Astrocyte of the spinal cord (primary cell): ENCODE measurements around the gene KCNJ1.

Experiments
- DNase-seq: peaks from one replicate; pipeline ENCODE4 v3.0.0; 2011; ENCODE audit warnings: low read depth, low spot score
- H3K4me3 ChIP-seq: 2 replicates; pipeline ENCODE4 v1.5.1; 2011; ENCODE audit warnings: low read depth, mild to moderate bottlenecking, low read length, moderate library complexity
- CTCF ChIP-seq: IDR thresholded peaks from 2 replicates; pipeline ENCODE4 v1.5.1; 2012; ENCODE audit warnings: low read depth, mild to moderate bottlenecking, low read length, inconsistent platforms
- in situ Hi-C: cut with HindIII; loops from 2 replicates; pipeline ENCODE4 v1.10.0; 2017; ENCODE audit warnings: low sequenced_read_pairs

Gene KCNJ1

GRCh38 chr11:128810784-128811514, 56.1 kb downstream of the KCNJ1 start:
- in situ Hi-C loops, result no loop called here
- no peak overlapping the region for H3K4me3 ChIP-seq
- no peak for TF ChIP-seq CTCF
- no peak for DNase-seq

- H3K4me3 ChIP-seq, result no peak overlapping the region
- DNase-seq, result no peak
- TF ChIP-seq CTCF, result no peak
- in situ Hi-C loops, result no loop called here
Measured at GRCh38 chr11:128809128-128809527, 58.0 kb downstream of the KCNJ1 start.

GRCh38 chr11:128807909-128808308, 59.2 kb downstream of the KCNJ1 start:
- H3K4me3 ChIP-seq, result no peak overlapping the region
- in situ Hi-C loops, result no loop called here
- TF ChIP-seq CTCF, result no peak
- no peak for DNase-seq

GRCh38 chr11:128806506-128807261, 60.4 kb downstream of the KCNJ1 start:
- H3K4me3 ChIP-seq, result no peak overlapping the region
- DNase-seq, result no peak
- in situ Hi-C loops, result no loop called here
- TF ChIP-seq CTCF, result no peak

GRCh38 chr11:128804481-128804880, 62.6 kb downstream of the KCNJ1 start:
- in situ Hi-C loops, result no loop called here
- H3K4me3 ChIP-seq, result no peak overlapping the region
- TF ChIP-seq CTCF, result no peak
- peak; percentile 44 for DNase-seq

- in situ Hi-C loops, result no loop called here
- no peak overlapping the region for H3K4me3 ChIP-seq
- DNase-seq, result no peak
- no peak for TF ChIP-seq CTCF
Measured at GRCh38 chr11:128803449-128804245, 63.4 kb downstream of the KCNJ1 start.
